8988T (cell line): Measurements from ENCODE around the gene ZNF398.

Experiments
- DNase-seq: peaks from one replicate; pipeline ENCODE4 v3.0.0; 2011

ZNF398 gene

DNA sequence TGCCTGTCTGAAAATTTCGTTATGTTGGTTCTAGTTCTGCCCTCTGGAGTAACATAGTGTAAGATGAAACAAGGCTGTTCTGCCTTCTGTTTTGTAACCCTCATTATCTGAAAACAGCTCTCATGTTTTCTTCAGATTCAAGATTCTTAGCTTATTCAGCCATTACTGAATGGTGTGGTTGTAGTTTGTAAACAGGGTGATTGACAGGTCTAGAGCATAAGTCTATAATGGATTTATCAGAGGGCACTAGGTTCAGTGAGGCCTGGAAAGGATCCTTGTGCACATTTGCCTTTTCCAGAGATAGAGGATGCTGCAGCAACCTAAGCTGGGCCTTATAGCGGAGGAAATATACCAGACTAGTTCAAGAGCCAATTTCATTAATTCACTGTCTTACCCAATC, 6.1 kb downstream of the ZNF398 start:
- no peak for DNase-seq

DNA sequence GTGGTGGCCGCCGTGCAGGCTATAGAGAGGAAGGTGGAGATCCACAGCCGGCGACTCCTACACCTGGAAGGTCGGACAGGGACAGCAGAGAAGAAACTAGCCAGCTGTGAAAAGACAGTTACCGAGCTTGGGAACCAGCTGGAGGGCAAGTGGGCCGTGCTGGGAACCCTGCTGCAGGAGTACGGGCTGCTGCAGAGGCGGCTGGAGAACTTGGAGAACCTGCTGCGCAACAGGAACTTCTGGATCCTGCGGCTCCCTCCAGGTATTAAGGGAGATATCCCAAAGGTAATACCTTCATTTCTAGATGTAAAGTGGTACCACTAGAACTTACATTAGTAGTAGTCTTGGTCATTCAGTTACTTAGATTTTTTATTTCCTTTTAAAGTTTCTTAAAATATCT, 6.8 kb downstream of the ZNF398 start:
- DNase-seq: no peak

DNA sequence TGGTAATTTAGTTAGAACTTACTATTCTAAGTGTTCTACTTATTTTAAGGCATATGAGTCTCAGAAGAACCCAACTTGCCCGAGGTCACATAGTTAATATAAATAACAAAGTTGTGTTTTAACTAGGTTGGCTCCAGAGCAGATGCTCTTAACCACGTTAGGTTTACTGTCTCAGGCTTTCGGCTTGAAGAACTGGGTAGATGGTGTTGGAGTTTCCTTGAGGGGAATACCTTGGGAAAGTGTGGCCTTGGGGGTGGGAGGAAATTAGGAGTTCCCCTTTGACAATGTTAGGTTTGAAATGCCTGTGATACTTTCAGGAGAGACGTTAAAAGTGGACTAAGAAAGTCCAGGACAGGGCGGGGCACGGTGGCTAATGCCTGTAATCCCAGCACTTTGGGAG, 9.6 kb downstream of the ZNF398 start:
- no peak for DNase-seq

DNA sequence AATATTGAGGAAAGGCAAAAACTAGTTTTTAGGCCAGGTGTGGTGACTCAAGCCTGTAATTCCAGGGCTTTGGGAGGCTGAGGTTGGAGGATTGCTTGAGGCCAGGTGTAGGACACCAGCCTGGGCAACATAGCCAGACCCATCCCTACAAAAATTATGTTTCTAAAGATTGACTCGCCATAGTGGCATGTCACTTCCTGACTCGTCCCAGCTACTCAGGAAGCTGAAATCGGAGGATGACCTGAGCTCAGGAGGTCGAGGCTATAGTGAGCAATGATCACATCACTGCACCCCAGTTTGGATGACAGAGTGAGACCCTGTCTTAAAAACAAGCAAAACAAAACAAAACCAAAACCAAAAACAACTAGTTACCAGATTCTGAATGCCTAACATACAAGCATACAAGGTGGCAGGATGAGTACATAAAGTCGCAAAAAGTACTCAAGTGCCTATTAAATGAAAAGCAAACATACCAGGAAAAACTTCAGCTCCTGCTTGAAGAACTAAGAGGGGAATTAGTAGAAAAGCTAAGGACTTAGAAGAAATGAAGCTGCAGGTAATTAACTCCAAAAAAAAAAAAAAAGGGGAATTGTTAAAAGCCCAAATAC, 14.1 kb downstream of the ZNF398 start:
- no peak for DNase-seq

GRCh38 chr7:149166142-149166541, 18.9 kb downstream of the ZNF398 start:
- no peak for DNase-seq

GRCh38 chr7:149166630-149167352, 19.5 kb downstream of the ZNF398 start:
- no peak for DNase-seq

DNA sequence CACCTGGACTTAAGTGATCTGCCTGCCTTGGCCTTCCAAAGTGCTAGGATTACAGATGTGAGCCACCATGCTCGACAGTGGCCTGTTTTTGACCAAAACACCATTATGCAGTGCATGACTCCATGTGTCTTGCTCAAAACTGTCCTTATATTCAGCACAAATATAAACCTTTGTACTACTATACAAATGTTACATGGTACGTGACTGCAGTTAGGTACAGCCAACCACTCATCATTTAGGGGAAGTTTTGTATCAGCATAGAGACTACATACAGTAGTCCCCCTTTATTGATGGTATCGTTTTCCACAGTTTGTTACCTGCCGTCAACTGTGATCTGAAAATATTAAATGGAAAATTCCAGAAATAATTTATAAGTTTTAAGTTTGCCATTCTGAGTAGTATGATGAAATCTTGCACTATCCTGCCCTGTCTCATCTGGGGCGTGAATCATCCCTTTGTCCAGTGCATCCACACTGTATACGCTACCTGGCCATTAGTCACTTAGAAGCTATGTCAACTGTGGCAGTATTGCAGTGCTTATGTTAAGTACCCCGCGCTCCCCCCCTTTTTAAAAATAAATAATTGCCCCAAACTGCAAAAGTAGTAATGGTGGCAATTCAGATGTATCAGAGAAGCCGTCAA, 24.8 kb downstream of the ZNF398 start:
- no peak for DNase-seq

DNA sequence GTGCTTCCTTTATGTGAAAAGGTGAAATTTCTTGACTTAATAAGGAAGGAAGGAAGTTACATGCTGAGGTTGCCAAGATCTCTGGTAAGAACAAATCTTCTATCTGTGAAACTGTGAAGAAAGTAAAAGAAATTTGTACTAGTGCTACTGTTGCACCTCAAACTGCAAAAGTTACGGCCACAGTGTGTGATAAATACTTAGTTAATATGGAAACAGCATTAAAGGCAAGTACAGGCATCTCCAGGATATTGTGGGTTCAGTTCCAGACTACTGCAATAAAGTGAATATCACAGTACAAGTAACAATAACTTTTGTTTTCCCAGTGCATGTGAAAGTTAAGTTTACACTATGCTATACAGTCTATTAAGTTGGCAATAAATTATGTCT, 25.3 kb downstream of the ZNF398 start:
- DNase-seq: no peak

GRCh38 chr7:149175150-149175549, 27.9 kb downstream of the ZNF398 start:
- no peak for DNase-seq

DNA sequence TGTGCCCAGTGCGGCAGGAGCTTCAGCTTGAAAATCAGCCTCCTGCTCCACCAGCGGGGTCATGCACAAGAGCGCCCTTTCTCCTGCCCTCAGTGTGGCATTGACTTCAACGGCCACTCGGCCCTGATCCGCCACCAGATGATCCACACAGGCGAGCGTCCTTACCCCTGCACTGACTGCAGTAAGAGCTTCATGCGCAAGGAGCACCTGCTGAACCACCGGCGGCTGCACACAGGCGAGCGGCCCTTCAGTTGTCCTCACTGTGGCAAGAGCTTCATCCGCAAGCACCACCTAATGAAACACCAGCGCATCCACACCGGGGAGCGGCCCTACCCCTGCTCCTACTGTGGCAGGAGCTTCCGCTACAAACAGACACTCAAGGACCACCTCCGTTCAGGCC, 32.0 kb downstream of the ZNF398 start:
- no peak for DNase-seq

DNA sequence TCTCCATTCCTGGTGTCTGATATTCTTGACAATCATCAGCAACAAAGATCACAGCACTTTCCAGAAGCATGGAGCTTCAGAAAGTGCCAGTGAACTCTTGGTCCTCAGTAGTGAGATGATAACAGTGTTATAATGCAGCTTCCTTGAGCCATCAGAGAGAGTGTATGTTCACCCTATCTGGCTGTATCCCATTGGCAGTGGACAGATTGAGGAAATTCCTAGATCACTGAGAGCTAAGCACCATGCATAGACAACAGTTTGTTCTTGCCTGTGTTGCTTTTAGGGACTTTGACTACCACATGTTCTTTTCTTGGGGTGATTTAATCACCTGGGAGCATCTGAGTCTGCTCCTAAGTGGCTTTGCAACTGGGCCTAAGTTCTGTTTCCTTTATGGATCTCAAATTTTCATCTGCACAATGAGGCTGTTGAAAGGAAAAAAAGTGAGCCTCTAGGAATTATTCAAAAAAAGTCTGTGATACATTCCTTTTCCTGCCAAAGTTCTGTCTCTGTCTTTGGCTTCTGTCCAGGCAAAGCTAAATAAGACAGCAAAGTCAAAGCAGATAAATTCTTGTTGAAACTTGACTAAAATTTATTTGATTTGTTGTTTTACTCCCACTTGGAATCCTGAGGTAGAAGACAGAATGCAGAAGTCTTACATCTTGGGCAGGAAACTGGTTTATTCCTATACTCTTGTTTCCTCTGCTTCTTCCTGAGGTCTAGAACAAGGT, 33.6 kb downstream of the ZNF398 start:
- no peak for DNase-seq

DNA sequence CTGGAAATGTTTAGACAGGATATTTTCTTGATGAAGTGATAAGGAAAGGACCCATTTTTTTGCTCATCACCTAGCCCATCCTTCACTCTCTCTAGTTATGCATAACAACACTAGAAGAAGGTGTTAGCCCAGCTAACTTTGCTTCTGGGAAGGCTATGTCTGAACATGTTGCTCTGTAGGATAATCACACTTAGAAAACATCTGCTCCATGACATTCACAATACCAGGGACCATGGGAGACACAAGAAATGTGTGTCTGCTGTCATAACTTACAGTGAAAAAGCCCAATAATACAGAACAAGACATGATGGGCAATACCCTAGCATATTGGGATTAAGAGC, 34.2 kb downstream of the ZNF398 start:
- DNase-seq: no peak

GRCh38 chr7:149184274-149184673, 37.0 kb downstream of the ZNF398 start:
- no peak for DNase-seq

DNA sequence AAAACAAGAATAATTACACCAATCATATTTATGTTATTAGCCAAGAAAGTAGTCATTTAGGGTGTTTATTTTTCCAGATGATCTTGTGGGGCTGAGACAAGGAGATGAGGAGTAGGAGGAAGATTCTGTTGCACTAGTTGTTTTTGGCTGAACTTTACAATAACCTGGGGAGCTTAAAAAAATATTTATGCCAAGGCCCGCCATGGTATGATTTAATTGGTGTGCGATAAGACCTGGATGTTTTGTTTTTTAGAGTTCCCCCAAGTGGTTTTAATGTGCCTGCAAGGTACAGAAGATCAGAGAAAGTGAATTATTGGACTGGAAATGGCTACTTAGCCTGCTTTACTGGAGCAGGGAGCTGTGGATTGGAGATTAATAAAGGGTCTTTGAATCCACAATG, 41.0 kb downstream of the ZNF398 start:
- DNase-seq: no peak

DNA sequence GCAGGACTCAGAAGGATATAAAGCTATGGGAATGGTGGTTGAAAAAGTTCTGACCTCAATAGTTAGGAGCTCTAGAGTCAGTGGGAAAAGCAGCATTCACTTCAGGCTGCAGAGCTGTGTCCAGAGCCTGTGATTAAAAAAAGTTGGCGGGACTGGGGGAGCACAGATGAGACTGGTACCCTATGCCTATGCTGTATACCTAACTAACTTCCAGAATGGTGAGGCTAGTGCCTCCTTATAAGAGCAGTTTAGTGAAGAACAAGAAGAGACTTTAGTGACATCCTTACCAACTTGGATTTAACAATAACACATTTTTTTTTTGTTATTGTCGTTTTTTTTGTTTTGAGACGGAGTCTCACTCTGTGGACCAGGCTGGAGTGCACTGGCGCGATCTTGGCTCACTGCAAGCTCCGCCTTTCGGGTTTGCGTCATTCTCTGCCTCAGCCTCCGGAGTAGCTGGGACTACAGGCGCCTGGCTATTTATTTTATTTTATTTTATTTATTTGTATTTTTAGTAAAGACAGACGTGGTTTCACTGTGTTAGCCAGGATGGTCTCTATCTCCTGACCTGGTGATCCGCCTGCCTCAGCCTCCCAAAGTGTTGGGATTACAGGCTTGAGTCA, 41.5 kb downstream of the ZNF398 start:
- no peak for DNase-seq

GRCh38 chr7:149191851-149192250, 44.6 kb downstream of the ZNF398 start:
- DNase-seq: no peak

- no peak for DNase-seq
Measured at GRCh38 chr7:149194799-149195179, 47.5 kb downstream of the ZNF398 start.

- peak; percentile 94 for DNase-seq
Measured at GRCh38 chr7:149195180-149196150, 48.2 kb downstream of the ZNF398 start, which contains the start of gene ZNF282. ZNF282 (plus strand) TSS chr7:149195546; CDS start chr7:149195590, 44 bp downstream.

DNA sequence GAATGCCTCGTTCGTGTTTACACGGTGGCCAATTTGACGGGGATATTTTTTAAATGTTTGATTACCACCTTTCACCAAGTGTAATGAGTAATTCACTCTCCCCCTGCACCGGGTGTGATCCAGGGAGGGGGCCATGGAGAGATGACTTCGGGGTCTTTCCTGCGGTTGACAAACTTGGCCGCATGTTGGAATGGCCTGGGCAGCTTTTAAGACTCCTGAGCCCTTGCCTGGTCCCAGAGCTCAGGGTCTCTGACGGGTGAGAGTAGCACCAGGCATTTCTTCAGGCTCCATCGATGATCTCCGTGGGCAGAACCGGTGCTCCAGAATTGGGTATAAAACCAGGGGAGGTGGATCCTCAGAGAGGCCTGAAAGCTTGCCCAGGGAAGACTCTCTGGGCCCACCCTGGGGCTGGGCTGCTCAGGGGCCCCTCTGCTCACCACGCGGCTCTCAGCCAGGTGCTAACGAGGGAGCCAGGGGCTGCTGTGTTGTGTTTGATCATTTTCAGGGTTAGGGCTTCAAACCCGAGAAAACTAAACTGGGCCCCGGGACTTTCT, 49.0 kb downstream of the ZNF398 start:
- no peak for DNase-seq

DNA sequence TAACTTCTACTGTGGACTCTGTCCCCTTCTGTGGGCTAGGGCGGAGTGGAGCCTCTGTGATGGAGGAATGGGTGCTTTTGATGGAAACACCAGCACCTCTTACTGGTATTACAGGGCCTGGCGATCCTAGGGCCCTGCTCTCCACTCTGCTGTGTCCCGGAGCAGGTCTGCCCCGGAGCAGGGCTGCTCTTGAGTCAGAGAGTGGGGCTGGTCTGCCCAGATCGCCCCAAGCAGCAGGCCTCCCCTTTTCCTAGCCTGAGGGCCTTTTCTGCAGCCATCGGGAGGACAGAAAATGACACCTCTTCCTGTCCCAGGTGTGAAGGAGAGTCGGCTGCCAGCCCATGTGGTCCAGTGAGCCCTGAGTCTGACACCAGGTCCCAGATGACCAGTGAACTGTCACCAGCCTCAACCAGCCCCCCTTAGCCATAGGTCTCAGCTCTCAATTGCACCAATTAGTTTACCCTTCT, 49.5 kb downstream of the ZNF398 start:
- DNase-seq: peak; percentile 37

GRCh38 chr7:149197675-149198074, 50.4 kb downstream of the ZNF398 start:
- no peak for DNase-seq
